GM12878 (cell line): ENCODE results near the gene MEGF6. TPM values are rescaled to one million over a fixed set of nuclear protein-coding genes. Genes with fewer than 3 reads are reported as not detected.

Experiments used
- ATAC-seq: fragments of 200-7000 bp; cut with Tn5 transposase; 3 replicates; pipeline ENCODE4 v1.9.1; 2020; ENCODE audit warnings: mild to moderate bottlenecking, moderate library complexity
- BruUV-seq: library from RNA; stranded (reverse); fragments of 400-500 nt; replicated peaks from 2 replicates; lab custom pipeline; 2021; lab: Mats Ljungman, UMichigan
- CTCF ChIA-PET: fragments of 300-600 bp; sonication (Branson Sonifier 250); formaldehyde crosslinking; extraction: SDS; loops from one replicate; lab custom pipeline; 2021; ENCODE audit warnings: inconsistent platforms; lab: Yijun Ruan, JAX
- POLR2A ChIA-PET: fragments of 350-600 bp; formaldehyde crosslinking; extraction: SDS; loops from one replicate; lab custom pipeline; 2021; ENCODE audit warnings: inconsistent platforms; lab: Charles Lee
- RAD21 ChIA-PET: fragments of 300-600 bp; sonication (Branson Sonifier 250); formaldehyde crosslinking; loops from one replicate; lab custom pipeline; 2023; ENCODE audit warnings: antibody characterized with exemption; ENCODE audit not compliant: unreplicated experiment; lab: Charles Lee
- SMC1A ChIA-PET: fragments of 300-600 bp; sonication (Branson Sonifier 250); formaldehyde crosslinking; loops from one replicate; lab custom pipeline; 2023; ENCODE audit not compliant: unreplicated experiment, uncharacterized antibody; lab: Charles Lee
- DNase-seq: peaks from one replicate; pipeline ENCODE4 v3.0.0-alpha.2; 2011; ENCODE audit warnings: low read depth, low spot score
- FAIRE-seq: peaks from 3 replicates; lab custom pipeline; 2011; peaks lifted over from hg19 to GRCh38; lab: Jason Lieb, UNC
- H2AFZ ChIP-seq: 2 replicates; pipeline ENCODE4 v1.6.0; 2011; ENCODE audit warnings: low read depth, low read length, control low read depth; ENCODE audit not compliant: control insufficient read depth
- H3K27ac ChIP-seq: 2 replicates; pipeline ENCODE4 v1.5.1; 2011; ENCODE audit warnings: control low read depth; ENCODE audit not compliant: control insufficient read depth, insufficient read depth
- H3K27me3 ChIP-seq, 2 experiments: replicated peaks in 1 of 2; 2 replicates each; pipeline versions ENCODE4 v1.6.0 to v1.6.1; 2011; ENCODE audit warnings: low read length in 1 of 2; ENCODE audit not compliant: control insufficient read depth in 2 of 2, insufficient read depth in 2 of 2
- H3K36me3 ChIP-seq, 2 experiments: 2 replicates each; pipeline ENCODE4 v1.5.1; 2011; ENCODE audit warnings: low read length in 1 of 2; ENCODE audit not compliant: control insufficient read depth in 2 of 2, insufficient read depth in 2 of 2
- H3K4me1 ChIP-seq: 2 replicates; pipeline ENCODE4 v1.6.1; 2011; ENCODE audit warnings: mild to moderate bottlenecking, low read length, moderate library complexity, mixed read lengths; ENCODE audit not compliant: control insufficient read depth, insufficient read depth
- H3K4me2 ChIP-seq: 2 replicates; pipeline ENCODE4 v1.6.0; 2011; ENCODE audit warnings: control low read depth; ENCODE audit not compliant: control insufficient read depth, insufficient read depth
- H3K4me3 ChIP-seq: fragments of 200-600 bp; sonication (generic); 2 replicates; pipeline ENCODE4 v1.5.1; 2016
- H3K79me2 ChIP-seq: 2 replicates; pipeline ENCODE4 v1.6.0; 2011; ENCODE audit warnings: low read length; ENCODE audit not compliant: control insufficient read depth, insufficient read depth
- H3K9ac ChIP-seq: 2 replicates; pipeline ENCODE4 v1.8.0; 2011; ENCODE audit warnings: low read length, control low read depth, mixed read lengths; ENCODE audit not compliant: control insufficient read depth, insufficient read depth
- H3K9me3 ChIP-seq: replicated peaks from 3 replicates; pipeline ENCODE4 v1.5.1; 2011; ENCODE audit warnings: mild to moderate bottlenecking, low read length; ENCODE audit not compliant: control insufficient read depth, insufficient read depth
- H4K20me1 ChIP-seq: 2 replicates; pipeline ENCODE4 v1.6.0; 2011; ENCODE audit not compliant: control insufficient read depth, insufficient read depth
- BMI1 ChIP-seq: fragments of 450-650 bp; IDR thresholded peaks from 2 replicates; pipeline ENCODE4 v1.6.1; 2016; ENCODE audit warnings: mild to moderate bottlenecking, moderate library complexity, borderline replicate concordance
- CBFB ChIP-seq: IDR thresholded peaks from 2 replicates; pipeline ENCODE4 v1.6.1; 2016; ENCODE audit warnings: antibody characterized with exemption, low read depth
- FOS ChIP-seq: IDR thresholded peaks from 3 replicates; pipeline ENCODE4 v1.6.1; 2011; ENCODE audit warnings: borderline replicate concordance; ENCODE audit not compliant: insufficient read length; ENCODE audit errors: extremely low read depth
- IRF5 ChIP-seq: fragments of 450-650 bp; IDR thresholded peaks from 2 replicates; pipeline ENCODE4 v1.6.1; 2017; ENCODE audit warnings: borderline replicate concordance
- MXI1 ChIP-seq: fragments of 150-350 bp; IDR thresholded peaks from 2 replicates; pipeline ENCODE4 v1.6.1; 2011; ENCODE audit warnings: low read depth, mild to moderate bottlenecking, inconsistent platforms, low read length, improper control_type of control experiment
- USF1 ChIP-seq: IDR thresholded peaks from 2 replicates; pipeline ENCODE4 v1.6.1; 2011; ENCODE audit warnings: borderline replicate concordance, low read depth, mild to moderate bottlenecking, moderate library complexity, mixed read lengths, low read length; ENCODE audit not compliant: insufficient read depth; ENCODE audit errors: extremely low read length
- WGBS: methylation state at CpG from one replicate; pipeline ENCODE4 v1.1.6; 2016; ENCODE audit warnings: low lambda C conversion rate; ENCODE audit not compliant: insufficient replicate concordance, insufficient coverage; ENCODE audit errors: missing lambda C conversion rate; 5-methylcytosine and 5-hydroxymethylcytosine counted together
- in situ Hi-C: fragments of 300-500 bp; cut with MboI; formaldehyde crosslinking; loops from 9 replicates; pipeline ENCODE4 v1.14.3; 2018; ENCODE audit warnings: mixed read lengths
- intact Hi-C: fragments of 100-400 bp; cut with micrococcal nuclease; formaldehyde crosslinking; loops from one replicate; pipeline ENCODE4 v1.14.2; 2022; ENCODE audit not compliant: unreplicated experiment
- polyA plus RNA-seq, 11 experiments: library from polyadenylated mRNA; depleted of rRNA in 4 of 11; unstranded in 6 of 11; stranded (reverse) in 5 of 11; fragments of >200 nt; fragmentation: Nextera tagmentation in 4 of 11; fragmentation: Illumina TruSeq in 1 of 11; extraction: Ambion mirVana in 4 of 11; extraction: Trizol in 1 of 11; gene quantifications; 1 replicate in 1 of 11; 2 replicates in 10 of 11; pipeline versions ENCODE4 v1.2.1 to v1.2.3, GENCODE V29; 2011 to 2016; ENCODE audit warnings: inconsistent platforms in 2 of 11, missing spikeins in 2 of 11, low read depth in 1 of 11
- total RNA-seq, 4 experiments: library from RNA; depleted of rRNA in 3 of 4; stranded (reverse); fragments of >200 nt in 3 of 4; fragmentation: Illumina TruSeq in 1 of 4; extraction: Trizol in 1 of 4; gene quantifications; 2 replicates each; pipeline versions ENCODE4 v1.2.1 to v1.2.3, GENCODE V29; 2013 to 2021
- TF ChIP-seq, protein P1 (sequence below): IDR thresholded peaks from 2 replicates; pipeline ENCODE4 v1.6.1; 2011; ENCODE audit warnings: borderline replicate concordance, low read depth, mild to moderate bottlenecking, moderate library complexity, low read length; ENCODE audit not compliant: insufficient read depth, poor library complexity, severe bottlenecking
- TF ChIP-seq, protein P2 (sequence below), 3 experiments: IDR thresholded peaks in 2 of 3; conservative IDR thresholded peaks in 1 of 3; 2 replicates each; pipeline ENCODE4 v1.5.1; 2011; ENCODE audit warnings: low read depth in 3 of 3, low read length in 3 of 3, mild to moderate bottlenecking in 3 of 3, control low read depth in 2 of 3, moderate library complexity in 2 of 3, inconsistent platforms in 1 of 3, mixed read lengths in 1 of 3; ENCODE audit not compliant: control insufficient read depth in 2 of 3, insufficient read depth in 1 of 3; ENCODE audit errors: extremely low read depth in 1 of 3

Gene MEGF6
- total and polyA plus RNA-seq, 10 of the 15 experiments (the other 5 are each of a cell fraction or from before 2014, with no cell fraction given): 0.03 to 0.41 TPM; not detected in 8

DNA sequence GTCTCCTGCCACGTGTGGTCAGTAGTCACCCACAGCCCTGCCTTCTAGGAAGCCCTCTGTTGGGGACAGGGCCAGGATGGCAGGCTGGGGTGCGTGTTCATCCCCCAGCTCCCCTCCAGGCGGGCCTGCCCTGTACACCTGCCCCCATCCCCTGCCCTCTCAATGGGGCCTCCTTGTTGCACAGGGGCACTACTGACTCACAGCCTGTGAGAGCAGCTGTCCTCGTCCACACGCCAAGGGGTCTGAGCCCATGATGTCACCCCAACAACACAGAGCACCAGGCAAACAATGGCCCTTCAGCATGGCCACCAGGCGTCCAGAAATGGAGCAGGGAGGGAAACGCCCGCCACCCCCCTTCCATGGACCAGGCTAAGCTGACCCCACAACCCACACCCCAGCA lies 92.6 kb downstream of the MEGF6 start (continued):
- TF ChIP-seq IRF5 (no peak), MXI1 (no peak), BMI1 (no peak)
- TF ChIP-seq, protein P1, sequence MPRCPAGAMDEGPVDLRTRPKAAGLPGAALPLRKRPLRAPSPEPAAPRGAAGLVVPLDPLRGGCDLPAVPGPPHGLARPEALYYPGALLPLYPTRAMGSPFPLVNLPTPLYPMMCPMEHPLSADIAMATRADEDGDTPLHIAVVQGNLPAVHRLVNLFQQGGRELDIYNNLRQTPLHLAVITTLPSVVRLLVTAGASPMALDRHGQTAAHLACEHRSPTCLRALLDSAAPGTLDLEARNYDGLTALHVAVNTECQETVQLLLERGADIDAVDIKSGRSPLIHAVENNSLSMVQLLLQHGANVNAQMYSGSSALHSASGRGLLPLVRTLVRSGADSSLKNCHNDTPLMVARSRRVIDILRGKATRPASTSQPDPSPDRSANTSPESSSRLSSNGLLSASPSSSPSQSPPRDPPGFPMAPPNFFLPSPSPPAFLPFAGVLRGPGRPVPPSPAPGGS: no peak

DNA sequence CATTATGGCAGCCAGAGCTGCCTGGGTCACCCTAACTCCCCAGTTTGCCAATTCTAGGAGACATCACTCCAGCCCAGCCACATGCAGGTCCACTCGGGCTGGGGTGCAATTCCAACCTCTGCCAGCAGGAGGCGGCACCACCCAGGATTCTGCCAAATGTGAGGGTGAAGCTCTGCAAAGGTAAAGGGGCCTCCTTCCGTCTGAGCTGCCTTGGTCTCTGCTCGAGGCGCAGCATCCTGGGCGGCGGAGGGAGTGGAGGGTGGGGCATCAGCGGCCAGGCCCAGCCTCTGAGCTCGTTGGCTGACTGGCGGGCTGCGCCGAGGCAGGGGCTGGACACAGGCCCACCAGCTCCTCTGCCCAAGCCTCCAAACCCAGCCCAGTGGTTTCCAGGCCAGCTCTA lies 93.1 kb downstream of the MEGF6 start:
- Histone ChIP-seq H3K27ac (no peak overlapping the region), H4K20me1 (no peaks in the 10 kb centered on the region), H3K36me3 (no peaks in the 10 kb centered on the region), H3K4me1 (no peaks in the 10 kb centered on the region), H3K4me3 (no peak overlapping the region), H2AFZ (no peak overlapping the region), H3K9ac (no peak overlapping the region), H3K4me2 (no peak overlapping the region), H3K79me2 (no peaks in the 10 kb centered on the region), H3K27me3 (no peaks in the 10 kb centered on the region), H3K9me3 (no peaks in the 10 kb centered on the region)
- CTCF ChIA-PET: interaction anchor here (1.2 kb wide), 1 partner anchor 241 kb away, joined by 4 read pairs; no protein-coding TSS in a partner anchor
- intact Hi-C loops: no loop called here
- no peak for DNase-seq
- in situ Hi-C loops: no loop called here
- WGBS: 75% methylated on average over 12 of the region's 12 CpGs
- RAD21 ChIA-PET: no interaction called here
- POLR2A ChIA-PET: no interaction called here
- no peak for FAIRE-seq
- no TSS peak for BruUV-seq
- no peak for ATAC-seq
- TF ChIP-seq, protein P2, sequence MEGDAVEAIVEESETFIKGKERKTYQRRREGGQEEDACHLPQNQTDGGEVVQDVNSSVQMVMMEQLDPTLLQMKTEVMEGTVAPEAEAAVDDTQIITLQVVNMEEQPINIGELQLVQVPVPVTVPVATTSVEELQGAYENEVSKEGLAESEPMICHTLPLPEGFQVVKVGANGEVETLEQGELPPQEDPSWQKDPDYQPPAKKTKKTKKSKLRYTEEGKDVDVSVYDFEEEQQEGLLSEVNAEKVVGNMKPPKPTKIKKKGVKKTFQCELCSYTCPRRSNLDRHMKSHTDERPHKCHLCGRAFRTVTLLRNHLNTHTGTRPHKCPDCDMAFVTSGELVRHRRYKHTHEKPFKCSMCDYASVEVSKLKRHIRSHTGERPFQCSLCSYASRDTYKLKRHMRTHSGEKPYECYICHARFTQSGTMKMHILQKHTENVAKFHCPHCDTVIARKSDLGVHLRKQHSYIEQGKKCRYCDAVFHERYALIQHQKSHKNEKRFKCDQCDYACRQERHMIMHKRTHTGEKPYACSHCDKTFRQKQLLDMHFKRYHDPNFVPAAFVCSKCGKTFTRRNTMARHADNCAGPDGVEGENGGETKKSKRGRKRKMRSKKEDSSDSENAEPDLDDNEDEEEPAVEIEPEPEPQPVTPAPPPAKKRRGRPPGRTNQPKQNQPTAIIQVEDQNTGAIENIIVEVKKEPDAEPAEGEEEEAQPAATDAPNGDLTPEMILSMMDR (IDR thresholded peaks at IDR 0.05 in 2 of 3, conservative IDR thresholded peaks at IDR 0.05 in 1 of 3; ENCODE audit: control insufficient read depth in 2 of 3, extremely low read depth in 1 of 3, insufficient read depth in 1 of 3, low read depth in 3 of 3, low read length in 3 of 3): peak; percentile 28 to 76 (median 58)
- TF ChIP-seq FOS (no peak), USF1 (no peak), CBFB (no peak)
- SMC1A ChIA-PET: no interaction called here
